Measurements from ENCODE around the gene P2RX5. TPM values are rescaled to one million over a fixed set of nuclear protein-coding genes. Genes with fewer than 3 reads are reported as not detected.
"Not testable (repeated sequence)": the region's sequence is repeated elsewhere in the genome, so short reads cannot be mapped to it uniquely, and the experiment has no call there.

Gene P2RX5
- total RNA-seq, 1 donor from 2014 or later, result 0.29 TPM

DNA sequence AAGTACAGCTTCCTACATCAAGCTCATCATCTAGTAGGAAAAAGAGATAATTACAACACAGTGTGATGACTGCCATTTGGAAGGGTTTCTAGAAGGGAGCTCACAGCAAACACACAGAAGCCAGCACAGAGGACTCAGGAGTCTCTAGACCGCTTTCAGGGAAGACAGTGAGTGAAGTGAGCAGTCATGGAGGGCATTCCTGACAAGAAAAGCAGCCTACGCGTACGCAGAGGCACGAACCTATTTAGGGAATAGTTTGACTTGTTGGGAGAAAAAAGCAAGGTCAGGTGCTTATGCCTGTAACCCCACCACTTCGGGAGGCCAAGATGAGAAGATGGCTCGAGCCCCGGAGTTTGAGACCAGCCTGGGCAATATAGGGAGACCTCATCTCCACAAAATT lies 19.3 kb upstream of the P2RX5 start:
- no peak for DNase-seq (ENCODE audit: low spot score)

DNA sequence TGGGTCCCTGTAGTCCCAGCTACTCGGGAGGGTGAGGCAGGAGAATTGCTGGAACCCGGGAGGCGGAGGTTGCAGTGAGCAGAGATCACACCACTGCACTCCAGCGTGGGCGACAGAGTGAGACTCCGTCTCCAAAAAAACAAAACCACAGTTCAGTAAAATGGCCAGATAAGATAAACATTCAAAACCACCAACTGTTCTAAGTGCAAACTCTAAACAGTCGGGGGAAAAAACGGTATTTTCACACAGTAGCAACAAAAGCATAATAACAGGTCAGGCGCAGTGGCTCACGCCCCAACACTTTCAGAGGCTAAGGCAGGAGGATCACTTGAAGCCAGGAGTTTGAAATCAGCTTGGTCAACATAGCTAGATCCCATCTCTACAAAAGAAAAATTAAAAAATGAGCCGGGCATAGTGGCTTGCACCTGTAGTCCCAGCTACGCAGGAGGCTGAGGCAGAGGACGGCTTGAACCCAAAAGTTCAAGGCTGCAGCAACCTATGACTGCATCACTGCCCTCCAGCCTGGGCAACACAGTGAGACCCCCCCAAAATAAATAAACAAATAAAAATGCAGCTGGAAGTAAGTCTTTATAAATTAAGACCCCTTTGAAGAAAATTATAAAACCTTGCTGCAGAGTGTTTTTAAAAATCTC lies 17.0 kb upstream of the P2RX5 start:
- DNase-seq (ENCODE audit: low spot score), result no peak

DNA sequence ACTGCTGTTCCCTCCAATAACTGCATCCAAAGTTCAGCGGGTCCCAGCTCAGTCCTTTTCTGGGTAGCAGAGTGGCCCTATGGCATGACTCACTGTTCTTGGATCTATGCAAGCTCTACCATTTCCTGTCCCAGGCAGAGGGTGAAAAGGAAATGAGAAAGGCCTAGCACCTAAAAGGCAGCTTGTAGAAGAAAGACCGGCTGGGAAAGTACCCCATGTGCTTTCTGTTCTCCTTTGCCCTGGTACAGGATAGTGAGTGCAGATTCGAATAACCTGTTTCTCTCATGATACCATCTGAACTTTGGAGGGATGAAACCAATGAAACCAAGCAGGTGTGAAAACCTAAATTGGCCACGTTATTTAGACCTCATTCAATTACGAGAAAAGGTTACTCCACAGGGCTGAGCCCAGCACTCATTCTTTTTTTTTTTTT lies 15.0 kb upstream of the P2RX5 start:
- no peak for DNase-seq (ENCODE audit: low spot score)

DNA sequence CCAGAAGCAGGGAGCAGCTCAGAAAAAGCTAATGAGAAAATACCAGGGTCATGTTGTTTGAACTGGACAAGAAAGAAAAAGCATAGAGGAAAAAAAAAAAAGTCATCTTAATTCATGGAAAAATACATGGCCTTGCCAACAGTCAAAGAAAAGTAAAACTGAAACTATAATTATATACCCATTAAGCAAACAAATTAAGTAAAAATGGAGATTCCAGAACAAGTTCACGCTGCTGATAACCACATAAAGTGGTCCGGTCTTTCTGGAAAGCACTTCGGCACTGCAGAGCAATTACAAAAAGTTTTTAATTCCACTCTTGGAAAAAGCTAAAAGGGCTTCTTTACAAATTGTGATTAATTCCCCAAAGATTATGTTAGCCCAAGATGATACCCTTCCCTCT lies 12.4 kb upstream of the P2RX5 start:
- DNase-seq (ENCODE audit: low spot score), result no peak

DNA sequence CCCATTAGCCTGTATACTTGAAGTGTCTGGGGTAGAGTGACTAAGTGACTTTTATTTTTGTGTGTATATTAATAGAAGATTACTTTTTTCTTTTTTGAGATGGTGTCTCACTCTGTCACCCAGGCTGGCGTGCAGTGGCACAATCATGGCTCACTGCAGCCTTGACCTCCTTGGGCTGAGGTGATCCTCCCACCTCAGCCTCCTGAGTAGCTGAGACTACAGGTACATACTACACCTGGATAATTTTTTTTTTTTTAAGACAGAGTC lies 9.7 kb upstream of the P2RX5 start:
- DNase-seq (ENCODE audit: low spot score), result not testable (repeated sequence)

DNA sequence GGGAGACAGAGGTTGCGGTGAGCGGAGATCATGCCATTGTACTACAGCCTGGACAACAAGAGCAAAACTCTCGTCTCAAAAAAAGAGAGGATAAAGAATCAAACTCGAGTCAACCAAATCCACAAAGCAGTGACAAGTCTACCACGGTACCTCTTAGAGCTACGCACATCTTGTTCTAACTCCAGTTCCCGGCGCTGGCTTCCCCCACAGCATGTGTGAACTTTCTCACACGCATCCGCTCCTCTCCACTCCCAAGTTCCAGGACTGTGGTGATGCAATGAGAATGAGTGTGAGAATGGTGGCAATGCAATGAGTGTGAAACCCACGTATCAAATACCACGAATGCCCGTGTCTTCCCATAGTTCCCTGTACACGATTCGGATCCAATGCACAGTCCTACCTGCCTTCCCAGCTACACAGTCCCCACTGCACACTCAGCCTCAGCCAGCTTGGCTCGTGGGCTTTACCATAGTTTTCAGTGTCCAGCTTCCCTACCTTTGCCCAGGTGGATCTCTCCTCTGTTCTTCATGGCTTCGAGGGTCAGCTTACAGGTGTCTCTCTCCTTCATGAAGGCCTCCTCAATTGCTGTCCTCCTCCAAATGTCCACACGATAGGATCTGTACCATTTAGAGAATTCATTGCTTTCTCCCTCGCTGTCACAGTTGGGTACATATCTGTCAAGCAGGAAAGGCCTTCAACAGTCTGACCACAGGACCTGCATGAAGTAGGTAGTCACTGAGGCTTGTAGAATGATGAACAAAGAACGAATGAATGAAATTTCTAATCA lies 9.2 kb upstream of the P2RX5 start:
- no peak for DNase-seq (ENCODE audit: low spot score)

DNA sequence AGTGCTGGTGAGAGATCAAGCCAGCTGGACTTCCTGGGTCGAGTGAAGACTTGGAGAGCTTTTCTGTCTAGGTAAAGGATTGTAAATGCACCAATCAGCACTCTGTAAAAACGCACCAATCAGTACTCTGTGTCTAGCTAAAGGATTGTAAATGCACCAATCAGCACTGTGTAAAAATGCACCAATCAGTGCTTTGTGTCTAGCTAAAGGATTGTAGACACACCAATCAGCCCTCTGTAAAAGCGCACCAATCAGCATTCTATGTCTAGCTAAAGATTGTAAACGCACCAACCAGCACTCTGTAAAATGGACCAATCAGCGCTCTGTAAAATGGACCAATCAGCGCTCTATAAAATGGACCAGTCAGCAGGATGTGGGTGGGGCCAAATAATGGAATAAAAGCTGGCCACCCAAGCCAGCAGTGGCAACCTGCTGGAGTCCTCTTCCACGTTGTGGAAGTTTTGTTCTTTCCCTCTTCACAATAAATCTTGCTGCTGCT lies 6.1 kb upstream of the P2RX5 start:
- DNase-seq (ENCODE audit: low spot score), result not testable (repeated sequence)

DNA sequence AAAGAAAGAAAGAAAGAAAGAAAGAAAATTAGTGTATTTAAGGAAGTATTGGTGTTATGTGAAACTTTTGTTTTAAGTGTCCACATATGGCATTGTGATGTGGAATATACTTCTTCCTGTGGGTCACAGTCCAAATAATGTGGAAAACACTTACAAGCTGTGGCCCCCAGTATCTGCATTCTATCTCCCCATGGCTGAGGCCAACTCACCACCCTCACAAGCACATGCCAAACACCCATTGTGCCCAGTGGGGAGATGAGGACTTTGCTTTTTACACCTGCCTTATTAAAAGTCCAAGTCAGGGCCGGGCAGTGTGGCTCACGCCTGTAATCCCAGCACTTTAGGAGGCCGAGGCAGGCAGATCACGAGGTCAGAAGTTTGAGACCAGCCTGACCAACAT lies 4.0 kb upstream of the P2RX5 start:
- no peak for DNase-seq (ENCODE audit: low spot score)

DNA sequence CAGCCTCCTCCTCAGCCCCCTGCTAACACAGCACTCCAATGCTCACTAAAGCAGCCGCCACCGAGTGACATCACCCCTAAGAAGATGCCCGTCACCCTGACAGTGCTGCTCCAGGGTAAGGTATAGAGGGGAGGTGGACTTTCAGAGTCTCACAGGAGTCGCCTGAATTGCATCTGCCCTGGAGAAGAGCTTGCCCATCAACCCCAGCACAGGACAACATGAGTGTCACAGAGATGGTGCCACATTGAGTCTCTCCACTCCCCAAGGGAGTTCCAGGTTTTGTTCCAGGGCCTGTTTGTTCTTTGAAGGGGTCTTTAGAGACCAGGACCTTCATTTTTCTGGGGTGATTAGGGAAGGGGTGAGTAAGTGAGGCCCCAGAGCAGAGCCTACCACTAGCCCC lies 2.2 kb upstream of the P2RX5 start:
- no peak for DNase-seq (ENCODE audit: low spot score)

DNA sequence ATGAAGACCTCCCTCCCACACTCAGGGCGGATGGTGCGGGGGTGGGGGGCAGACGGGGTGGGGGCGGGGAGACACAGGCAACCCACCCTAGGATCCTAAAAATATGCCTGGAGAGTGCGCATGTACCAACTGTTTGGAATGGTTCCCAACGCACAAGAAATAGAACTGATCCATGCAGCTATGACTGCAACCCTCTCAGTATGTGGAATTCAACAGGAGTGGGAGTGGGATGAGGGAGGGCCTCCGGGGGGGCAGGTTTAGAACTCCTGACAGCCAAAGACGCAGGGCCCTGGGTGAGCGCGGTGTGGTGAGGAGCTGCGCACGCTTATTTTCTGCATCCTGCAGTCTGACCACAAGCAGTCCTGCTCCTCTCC lies 1.1 kb upstream of the P2RX5 start:
- DNase-seq (ENCODE audit: low spot score), result no peak

DNA sequence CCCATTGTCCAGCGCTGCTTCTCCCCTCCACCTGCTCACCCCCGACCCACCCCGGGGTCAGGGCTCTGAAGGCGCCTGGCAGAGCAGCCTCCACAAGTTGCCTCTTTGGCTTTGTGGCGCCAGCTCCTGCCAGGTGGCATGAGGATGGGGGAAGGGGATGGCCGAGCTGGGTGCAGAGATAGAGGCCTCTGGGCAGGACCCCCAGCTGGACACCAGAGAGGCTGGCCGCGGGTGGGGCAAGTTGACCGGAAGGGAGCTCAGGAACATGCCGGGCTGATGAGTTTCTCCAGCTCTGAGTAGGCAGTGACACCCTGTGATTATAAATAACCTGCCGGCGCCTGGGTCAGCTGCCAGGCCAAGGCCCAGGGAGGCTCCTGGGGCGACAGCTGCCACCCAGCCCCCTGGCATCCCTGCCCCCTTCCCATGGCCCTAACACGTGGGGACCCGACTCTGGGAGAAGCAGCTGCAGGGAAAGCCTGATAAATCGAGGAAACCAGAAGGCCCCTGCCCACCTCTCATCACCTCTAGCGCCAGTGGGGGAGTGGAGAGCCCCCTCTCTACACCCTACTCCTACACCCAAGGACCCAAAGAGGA lies 729 bp downstream of the P2RX5 start:
- no peak for DNase-seq (ENCODE audit: low spot score)

DNA sequence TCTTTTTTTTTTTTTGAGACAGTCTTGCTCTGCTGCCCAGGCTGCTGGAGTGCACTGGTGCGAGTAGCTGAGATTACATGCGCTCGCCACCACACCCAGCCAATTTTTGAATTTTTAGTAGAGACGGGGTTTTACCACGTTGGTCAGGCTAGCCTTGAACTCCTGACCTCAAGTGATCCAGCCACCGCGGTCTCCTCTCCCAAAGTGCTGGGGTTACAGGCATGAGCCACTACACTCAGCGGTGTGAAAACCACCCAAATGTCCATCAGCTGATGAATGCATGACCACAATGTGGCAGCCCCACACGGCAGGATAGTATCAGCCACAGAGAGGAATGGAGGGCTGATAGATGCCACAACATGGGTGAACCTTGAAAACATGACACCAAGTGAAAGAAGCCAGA lies 2.1 kb downstream of the P2RX5 start:
- no peak for DNase-seq (ENCODE audit: low spot score)

DNA sequence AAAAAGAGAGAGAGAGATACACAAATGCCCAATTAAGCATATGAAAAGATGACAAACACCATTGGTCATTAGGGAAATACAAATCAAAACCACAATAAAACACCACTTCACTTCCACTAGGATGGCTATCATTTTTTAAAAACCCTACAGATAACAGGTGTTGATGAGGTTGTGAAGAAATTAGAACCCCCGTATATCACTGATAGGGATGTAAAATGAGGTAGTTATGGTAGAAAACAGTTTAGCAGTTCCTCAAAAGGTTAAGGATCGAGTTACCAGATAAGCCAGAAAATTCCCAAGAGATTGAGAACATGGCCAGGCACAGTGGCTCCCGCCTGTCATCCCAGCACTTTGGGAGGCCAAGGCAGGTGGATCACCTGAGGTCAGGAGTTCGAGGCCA lies 2.8 kb downstream of the P2RX5 start:
- no peak for DNase-seq (ENCODE audit: low spot score)

DNA sequence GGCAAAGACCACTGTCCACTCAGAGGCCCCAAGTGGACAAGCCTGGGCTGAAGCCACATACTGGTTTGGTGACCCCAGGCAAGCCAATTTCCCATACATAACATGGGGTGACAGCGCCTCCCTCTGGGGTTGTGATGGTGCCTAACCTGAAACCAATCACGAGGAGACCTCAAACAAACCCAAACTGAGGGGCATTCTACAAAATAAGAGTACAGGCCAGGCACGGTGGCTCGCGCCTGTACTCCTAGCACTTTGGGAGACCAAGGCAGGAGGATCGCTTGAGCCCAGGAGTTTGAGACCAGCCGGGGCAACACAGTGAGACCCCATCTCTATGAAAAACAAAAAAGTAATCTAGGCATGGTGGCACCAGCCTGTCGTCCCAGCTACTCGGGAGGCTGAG lies 3.6 kb downstream of the P2RX5 start:
- DNase-seq (ENCODE audit: low spot score), result no peak

DNA sequence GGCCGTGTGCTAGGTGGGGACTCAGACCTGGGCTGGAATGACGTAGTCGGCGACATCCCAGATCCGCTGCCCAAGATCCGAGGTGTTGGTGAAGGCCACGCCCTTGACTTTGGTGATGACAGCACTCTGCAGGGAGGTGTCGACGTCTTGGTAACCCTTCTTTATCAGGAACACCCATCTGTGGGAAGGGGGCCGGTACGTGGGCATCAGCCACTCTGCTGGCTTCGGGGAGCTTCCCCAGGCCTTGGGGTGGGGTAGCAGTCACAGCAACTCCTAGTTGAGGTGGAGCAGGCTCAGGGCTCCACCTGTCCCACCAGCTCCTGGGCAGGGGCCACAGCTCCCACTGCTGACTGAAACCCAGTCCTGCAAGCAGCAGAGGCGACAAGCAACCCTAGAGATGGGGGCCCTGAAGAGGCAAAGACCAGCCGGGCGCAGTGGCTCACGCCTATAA lies 4.3 kb downstream of the P2RX5 start:
- DNase-seq (ENCODE audit: low spot score), result no peak

DNA sequence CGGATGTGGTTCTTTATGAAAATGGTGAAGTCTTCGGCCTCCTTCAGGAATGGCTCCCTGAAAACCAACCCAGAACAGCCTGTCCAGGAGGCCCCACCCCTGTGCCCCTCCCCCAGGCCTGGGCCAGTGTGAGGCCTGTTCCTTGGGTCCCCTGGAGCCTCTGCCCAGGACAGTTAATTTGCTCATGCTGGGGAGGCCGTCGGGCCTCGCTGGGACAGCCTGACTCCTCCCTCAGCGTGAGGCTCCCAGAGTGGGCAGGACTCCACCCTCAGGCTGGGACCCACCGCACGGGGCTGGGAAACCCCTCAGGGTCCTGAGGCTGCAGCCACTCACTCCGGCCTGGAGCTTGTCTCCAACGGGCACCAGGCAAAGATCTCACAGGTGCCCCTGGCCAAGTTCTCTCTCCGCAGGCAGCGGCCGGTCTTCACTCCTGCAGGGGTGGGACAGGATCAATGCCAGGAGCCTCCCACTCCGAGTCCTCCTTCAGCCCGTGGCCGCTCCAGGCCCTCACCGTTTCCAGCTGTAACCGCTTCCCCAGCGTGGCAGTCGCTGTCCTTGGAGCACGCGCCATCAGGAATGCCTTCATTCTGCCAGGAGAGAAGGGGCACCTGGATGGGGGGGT lies 5.8 kb downstream of the P2RX5 start:
- no peak for DNase-seq (ENCODE audit: low spot score)

DNA sequence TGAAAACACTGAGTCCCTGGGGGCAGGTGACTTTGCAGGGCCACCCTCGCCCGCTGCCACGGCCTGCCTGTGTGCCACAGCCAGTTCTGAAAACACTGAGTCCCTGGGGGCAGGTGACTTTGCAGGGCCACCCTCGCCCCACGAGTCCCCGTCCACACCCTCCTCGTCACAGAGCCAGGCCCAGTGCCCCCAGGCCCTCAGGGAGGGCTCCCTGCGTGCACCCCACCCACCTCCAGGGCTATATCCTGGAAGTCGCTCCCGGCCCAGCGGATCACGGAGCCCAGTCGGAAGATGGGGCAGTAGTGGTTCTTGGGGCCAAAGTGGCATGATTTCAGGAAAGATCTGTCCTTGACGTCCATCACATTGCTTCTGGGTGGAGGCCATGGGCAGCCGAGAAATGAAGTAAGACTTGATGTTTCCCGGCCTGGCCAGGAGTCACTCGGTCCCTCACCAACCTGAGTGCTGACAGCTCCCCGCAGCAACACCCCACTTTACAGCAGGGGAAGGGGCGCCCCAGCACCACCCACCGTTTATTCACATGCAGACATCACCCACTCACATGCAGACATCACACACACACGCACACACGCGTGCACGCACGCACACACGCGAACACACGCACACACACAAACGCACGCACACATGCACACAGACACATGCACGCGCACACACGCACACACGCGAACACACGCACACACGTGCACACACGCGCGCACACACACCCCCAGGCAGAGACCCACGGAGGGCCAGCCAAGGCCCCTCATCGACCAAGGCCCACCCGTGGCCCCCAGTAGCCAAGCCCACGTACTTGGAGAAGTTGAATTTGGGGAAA lies 6.5 kb downstream of the P2RX5 start:
- DNase-seq (ENCODE audit: low spot score), result no peak

DNA sequence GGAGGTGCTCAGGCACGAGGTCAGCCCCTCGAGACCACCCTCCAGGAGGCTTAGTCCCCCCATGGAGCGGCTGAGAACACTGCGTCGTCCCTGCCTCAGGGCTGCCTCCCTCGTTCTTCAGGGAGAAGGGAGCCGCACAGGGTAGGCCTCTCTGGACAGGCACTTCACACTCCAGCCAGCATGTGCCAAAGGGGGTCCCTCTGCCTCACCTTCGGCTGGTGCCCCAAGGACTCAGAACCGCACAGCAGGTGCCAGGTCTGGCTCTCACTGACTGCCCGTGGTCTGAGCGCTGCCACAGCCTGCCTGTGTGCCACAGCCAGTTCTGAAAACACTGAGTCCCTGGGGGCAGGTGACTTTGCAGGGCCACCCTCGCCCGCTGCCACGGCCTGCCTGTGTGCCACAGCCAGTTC lies 7.1 kb downstream of the P2RX5 start:
- no peak for DNase-seq (ENCODE audit: low spot score)

DNA sequence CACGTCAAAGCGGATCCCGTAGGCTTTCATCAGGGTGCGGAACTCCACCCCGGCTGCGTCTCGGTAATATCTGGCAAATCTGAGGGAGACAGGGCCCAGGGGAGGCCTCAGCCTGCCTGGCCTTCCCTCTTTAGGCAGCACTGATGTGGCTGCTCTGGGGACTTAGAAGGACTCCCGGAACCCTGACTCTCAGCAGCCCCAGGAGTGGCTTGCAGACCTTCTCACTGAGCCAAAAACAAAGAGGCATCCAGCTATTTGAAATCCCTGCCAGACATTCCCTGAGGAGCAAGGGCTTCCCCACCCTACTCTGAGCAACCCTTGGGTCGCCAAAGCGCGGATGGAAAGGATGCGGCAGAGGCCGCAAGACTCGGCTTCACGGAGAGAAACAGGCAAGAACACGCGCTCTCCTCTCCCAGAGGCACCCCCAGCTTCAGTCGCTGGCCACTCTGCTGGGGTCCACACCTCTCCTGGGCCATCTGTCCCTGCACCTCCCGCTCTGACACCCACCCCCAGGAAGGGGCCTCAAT lies 7.9 kb downstream of the P2RX5 start:
- no peak for DNase-seq (ENCODE audit: low spot score)

DNA sequence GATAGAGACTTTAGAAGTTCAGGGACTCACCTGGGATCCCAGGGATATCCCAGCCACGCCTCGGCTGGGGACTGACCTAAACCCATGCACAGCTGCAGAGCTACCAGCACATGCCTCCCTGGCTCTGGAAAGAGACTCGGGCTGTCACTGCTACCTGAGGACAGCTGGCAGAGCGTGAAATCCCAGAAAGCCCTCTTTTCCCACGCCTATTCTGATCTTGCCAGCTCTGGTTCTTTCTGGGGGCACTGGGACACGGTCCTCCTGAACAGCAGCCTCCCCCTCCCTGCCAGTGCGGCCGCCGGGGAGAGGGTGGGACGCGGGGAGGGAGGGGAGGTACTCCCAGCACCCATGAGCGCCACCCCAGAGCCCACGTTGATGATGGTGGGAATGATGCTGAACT lies 10.8 kb downstream of the P2RX5 start:
- no peak for DNase-seq (ENCODE audit: low spot score)

DNA sequence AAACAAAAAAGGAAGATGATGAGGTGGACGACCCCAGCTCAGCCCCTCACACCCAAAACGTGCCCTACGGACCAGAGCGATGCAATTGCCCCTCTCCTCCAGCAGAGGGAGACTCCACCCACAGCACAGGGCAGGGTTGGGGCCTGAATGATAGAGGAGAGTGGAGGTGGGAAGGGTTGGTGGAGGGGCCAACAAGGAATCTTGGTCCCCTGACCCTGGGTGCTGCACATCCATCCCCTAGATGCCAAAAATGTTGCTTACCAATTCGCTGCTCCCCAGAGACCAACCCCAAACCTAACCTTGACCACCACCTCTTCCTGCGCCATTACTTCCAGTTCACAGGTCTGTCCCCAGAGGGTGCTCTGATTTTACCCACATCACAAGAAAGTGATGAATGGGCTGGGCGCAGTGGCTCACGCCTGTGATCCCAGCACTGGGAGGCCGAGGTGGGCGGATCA lies 12.9 kb downstream of the P2RX5 start:
- no peak for DNase-seq (ENCODE audit: low spot score)
